Heart left ventricle (tissue), 13 donors: ENCODE data around the gene CRMP1.

ENCODE experiments used
- CTCF ChIP-seq, 12 donors: fragments of 200-600 bp; sonication (generic) in 4 of 12; IDR thresholded peaks; one replicate each; pipeline versions ENCODE4 v1.5.0 to v1.8.0; 2018 to 2022; ENCODE audit warnings: antibody characterized with exemption in 12 of 12, mild to moderate bottlenecking in 5 of 12
- POLR2A ChIP-seq, 2 donors: fragments of 450-650 bp; IDR thresholded peaks; one replicate each; pipeline ENCODE4 v1.6.1; 2017; ENCODE audit warnings: antibody characterized with exemption in 2 of 2, mild to moderate bottlenecking in 2 of 2, moderate library complexity in 2 of 2
- donor health status: ischemic (EF 13 %, LVEDD 7.1; RV severe dilation, severe dysfunction).
- donor health status: DM: no; HTN: yes; CAD: no.
- donor health status: DM: no; HTN: no; CAD: no.
- donor health status: ischemic (EF 25% LVEDD 6.9; RV normal size, moderate dysfunction).
- donor health status: ischemic (EF 25% LVEDD 5.7; RV mildly dilated, moderate dysfunction).
- donor health status: ischemic (EF 35%, LVEDD 5.7; RV mildly dilated, moderate dysfunction).
- donor health status: nonischemic (EF 11% LVEDD 7.7; RV severe dilation, severe dysfunction).
- donor health status: DM: yes; HTN: yes; CAD: no.
- donor health status: PGD.
- donor health status: ischemic (EF 29% LVEDD 5.4; RV normal size, mild dysfunction).
- donor health status: nonischemic (EF 23%, LVEDD 6.1; RV moderate dilation, normal function).

- no peak for TF ChIP-seq CTCF (IDR thresholded peaks at IDR 0.05)
- no peak for TF ChIP-seq POLR2A (IDR thresholded peaks at IDR 0.05)
These were observed 423 bp downstream of the CRMP1 start for GRCh38 chr4:5892323-5893003.
